Activated CD8-positive, alpha-beta memory T cell treated with anti-CD3 and anti-CD28 coated beads for 36 hours (primary cell): ENCODE data around the gene TAF12. TPM values are rescaled to one million over a fixed set of nuclear protein-coding genes. Genes with fewer than 3 reads are reported as not detected.
"Not testable (repeated sequence)": the region's sequence is repeated elsewhere in the genome, so short reads cannot be mapped to it uniquely, and the experiment has no call there.

Source experiments
- CTCF ChIA-PET: fragments of 350-600 bp; sonication (Branson Sonifier 250); formaldehyde crosslinking; loops from one replicate; lab custom pipeline; 2021; ENCODE audit warnings: antibody characterized with exemption; lab: Charles Lee
- POLR2A ChIA-PET: fragments of 350-600 bp; sonication (Branson Sonifier 250); formaldehyde crosslinking; loops from one replicate; lab custom pipeline; 2021; ENCODE audit warnings: antibody characterized with exemption; lab: Charles Lee
- total RNA-seq, 2 experiments: library from RNA; stranded (reverse); gene quantifications; one replicate each; pipeline ENCODE4 v1.2.3, GENCODE V29; 2021

TAF12 gene
- total RNA-seq, 2 experiments from 2014 or later = 31.0 to 31.2 TPM

GRCh38 chr1:28648474-28649198 is 5.8 kb upstream of the TAF12 start, which contains the start of gene RNU11:
Gene RNU11, plus strand, starts transcription at chr1:28648600.
- CTCF ChIA-PET = interaction anchor here (0.6 to 1.4 kb wide), 5 partner anchors 18 to 88 kb away, joined by 3 read pairs; partner anchors contain the start of gene YTHDF2
- POLR2A ChIA-PET = interaction anchor here (0.6 to 3.8 kb wide), 24 partner anchors 17 to 533 kb away, joined by 3 to 63 read pairs (median 4); partner anchors contain the start of genes GMEB1, PHACTR4, RCC1 and SRSF4

GRCh38 chr1:28648008-28648473 is 5.2 kb upstream of the TAF12 start:
- ChIA-PET POLR2A (interaction anchor here (0.6 to 3.8 kb wide), 24 partner anchors 18 to 399 kb away, joined by 3 to 63 read pairs (median 5); partner anchors contain the start of genes GMEB1, MED18, PHACTR4 and RCC1), CTCF (interaction anchor here (0.6 to 1.4 kb wide), 4 partner anchors 19 to 89 kb away, joined by 3 read pairs; partner anchors contain the start of gene YTHDF2)

GRCh38 chr1:28646040-28646439 is 3.2 kb upstream of the TAF12 start:
- POLR2A ChIA-PET = interaction anchor here (0.6 to 3.8 kb wide), 3 partner anchors 19 to 64 kb away, joined by 3 to 52 read pairs (median 3); no protein-coding TSS in a partner anchor
- CTCF ChIA-PET = no interaction called here

- CTCF ChIA-PET = not testable (repeated sequence)
- POLR2A ChIA-PET = interaction anchor here (0.6 kb wide), 1 partner anchor 20 kb away, joined by 3 read pairs; no protein-coding TSS in a partner anchor
Observed at GRCh38 chr1:28645406-28645805, 2.5 kb upstream of the TAF12 start.

GRCh38 chr1:28644494-28644893 is 1.6 kb upstream of the TAF12 start:
- CTCF ChIA-PET = interaction anchor here (0.6 to 1.4 kb wide), 3 partner anchors 15 to 537 kb away, joined by 3 to 4 read pairs (median 3); partner anchors contain the start of gene SRSF4
- POLR2A ChIA-PET = interaction anchor here (0.6 to 3.0 kb wide), 5 partner anchors 24 to 139 kb away, joined by 3 to 36 read pairs (median 17); partner anchors contain the start of genes GMEB1, RCC1 and YTHDF2

- ChIA-PET CTCF (interaction anchor here (1.4 to 1.6 kb wide), 4 partner anchors 27 to 239 kb away, joined by 3 to 8 read pairs (median 4); partner anchors contain the start of genes GMEB1 and YTHDF2), POLR2A (interaction anchor here (0.5 to 3.0 kb wide), 9 partner anchors 15 to 136 kb away, joined by 3 to 36 read pairs (median 4); partner anchors contain the start of genes GMEB1, RCC1 and YTHDF2)
Observed at GRCh38 chr1:28642056-28642846, 616 bp downstream of the TAF12 start.

- ChIA-PET CTCF (interaction anchor here (0.5 to 1.6 kb wide), 2 partner anchors 241 to 441 kb away, joined by 3 read pairs; no protein-coding TSS in a partner anchor), POLR2A (no interaction called here)
Observed at GRCh38 chr1:28640766-28641165, 2.1 kb downstream of the TAF12 start.

GRCh38 chr1:28632560-28632959 is 10.3 kb downstream of the TAF12 start:
- CTCF ChIA-PET = no interaction called here
- POLR2A ChIA-PET = no interaction called here

GRCh38 chr1:28631713-28632112 is 11.2 kb downstream of the TAF12 start:
- ChIA-PET POLR2A (interaction anchor here (0.6 kb wide), 2 partner anchors 16 to 17 kb away, joined by 4 to 5 read pairs; no protein-coding TSS in a partner anchor), CTCF (interaction anchor here (0.6 kb wide), 1 partner anchor 103 kb away, joined by 3 read pairs; no protein-coding TSS in a partner anchor)

GRCh38 chr1:28613175-28613574 is 29.7 kb downstream of the TAF12 start:
- CTCF ChIA-PET = no interaction called here

GRCh38 chr1:28606771-28607170 is 36.1 kb downstream of the TAF12 start:
- POLR2A ChIA-PET = no interaction called here
- CTCF ChIA-PET = no interaction called here

More at GRCh38 chr1:28613175-28613574, 29.7 kb downstream of the TAF12 start:
- POLR2A ChIA-PET = no interaction called here

- ChIA-PET POLR2A (no interaction called here), CTCF (interaction anchor here (1.6 kb wide), 1 partner anchor 86 kb away, joined by 3 read pairs; no protein-coding TSS in a partner anchor)
Observed at GRCh38 chr1:28604962-28605361, 37.9 kb downstream of the TAF12 start.

GRCh38 chr1:28604411-28604810 is 38.5 kb downstream of the TAF12 start:
- POLR2A ChIA-PET = interaction anchor here (2.9 kb wide), 1 partner anchor 22 kb away, joined by 13 read pairs; no protein-coding TSS in a partner anchor

GRCh38 chr1:28602536-28603439 is 40.1 kb downstream of the TAF12 start:
- POLR2A ChIA-PET = interaction anchor here (0.5 to 2.9 kb wide), 3 partner anchors 21 to 193 kb away, joined by 3 to 13 read pairs (median 3); no protein-coding TSS in a partner anchor

More at GRCh38 chr1:28604411-28604810, 38.5 kb downstream of the TAF12 start:
- CTCF ChIA-PET = interaction anchor here (1.5 to 1.6 kb wide), 2 partner anchors 86 to 87 kb away, joined by 3 read pairs; no protein-coding TSS in a partner anchor

GRCh38 chr1:28601696-28602095 is 41.2 kb downstream of the TAF12 start:
- POLR2A ChIA-PET = interaction anchor here (0.9 to 2.9 kb wide), 2 partner anchors 20 to 22 kb away, joined by 3 to 13 read pairs; no protein-coding TSS in a partner anchor

More at GRCh38 chr1:28602536-28603439, 40.1 kb downstream of the TAF12 start:
- CTCF ChIA-PET = interaction anchor here (0.6 to 1.5 kb wide), 6 partner anchors 19 to 88 kb away, joined by 3 to 4 read pairs (median 3); partner anchors contain the start of gene RNU11

GRCh38 chr1:28596276-28596675 is 46.6 kb downstream of the TAF12 start:
- CTCF ChIA-PET, POLR2A ChIA-PET: not testable (repeated sequence)

More at GRCh38 chr1:28601696-28602095, 41.2 kb downstream of the TAF12 start:
- CTCF ChIA-PET = interaction anchor here (1.0 to 1.4 kb wide), 2 partner anchors 24 to 32 kb away, joined by 3 read pairs; no protein-coding TSS in a partner anchor
